Hematopoietic multipotent progenitor cell (in vitro differentiated cells): ENCODE measurements around the gene LCP2. TPM values are rescaled to one million over a fixed set of nuclear protein-coding genes. Genes with fewer than 3 reads are reported as not detected.

ENCODE experiments used
- DNase-seq, 3 donors: peaks; one replicate each; pipeline ENCODE4 v3.0.0-alpha.2; 2011 to 2015; ENCODE audit warnings: low read depth in 2 of 3, low spot score in 2 of 3
- total RNA-seq: library from RNA; depleted of rRNA; stranded (reverse); fragments of >200 nt; gene quantifications from one replicate; pipeline ENCODE4 v1.2.3, GENCODE V29; 2012

Gene LCP2
- total RNA-seq, 1 donor: 70.8 TPM

DNA sequence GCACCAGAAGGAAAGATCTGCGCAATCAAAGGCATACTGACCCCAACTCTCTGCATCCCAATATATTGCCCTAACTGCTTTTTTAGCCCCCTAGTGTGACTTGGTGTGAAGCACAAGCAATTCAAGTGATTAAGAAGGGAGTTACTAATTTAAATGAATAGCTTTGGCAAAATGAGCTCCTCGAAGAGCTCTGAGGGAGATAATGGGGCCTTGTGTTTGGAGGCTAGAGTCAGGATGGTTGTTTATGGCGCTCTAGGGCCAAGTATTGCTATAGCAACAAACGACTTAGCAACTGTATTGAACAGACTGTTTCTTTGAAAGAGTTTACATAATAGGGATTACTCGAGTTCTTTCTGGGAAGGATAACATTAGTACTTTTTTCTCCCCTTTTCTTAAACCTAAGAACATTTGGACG is 76.2 kb downstream of the LCP2 start:
- no peak for DNase-seq

DNA sequence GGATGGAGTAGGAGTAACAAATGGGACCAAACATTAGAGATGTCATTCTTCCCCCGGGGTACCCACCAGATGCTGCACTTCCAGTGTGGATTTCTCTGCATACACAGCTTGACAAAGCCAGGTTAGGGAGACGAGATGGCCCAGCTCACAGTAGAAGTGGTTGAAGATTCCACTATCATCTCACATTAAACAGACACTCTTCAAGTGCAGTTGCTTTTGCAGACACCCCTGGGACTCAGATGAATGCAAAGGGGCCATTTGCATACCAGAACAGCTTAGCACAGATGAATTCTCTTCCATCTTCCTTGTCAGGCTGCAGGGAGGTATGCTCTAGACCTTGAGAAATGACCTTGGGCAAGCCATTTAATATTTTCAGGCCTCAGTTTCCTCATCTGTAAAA is 77.4 kb downstream of the LCP2 start:
- no peak for DNase-seq

GRCh38 chr5:170219615-170220014 is 78.0 kb downstream of the LCP2 start:
- peak in 2 of 3 donors; percentile 32 to 46 for DNase-seq

DNA sequence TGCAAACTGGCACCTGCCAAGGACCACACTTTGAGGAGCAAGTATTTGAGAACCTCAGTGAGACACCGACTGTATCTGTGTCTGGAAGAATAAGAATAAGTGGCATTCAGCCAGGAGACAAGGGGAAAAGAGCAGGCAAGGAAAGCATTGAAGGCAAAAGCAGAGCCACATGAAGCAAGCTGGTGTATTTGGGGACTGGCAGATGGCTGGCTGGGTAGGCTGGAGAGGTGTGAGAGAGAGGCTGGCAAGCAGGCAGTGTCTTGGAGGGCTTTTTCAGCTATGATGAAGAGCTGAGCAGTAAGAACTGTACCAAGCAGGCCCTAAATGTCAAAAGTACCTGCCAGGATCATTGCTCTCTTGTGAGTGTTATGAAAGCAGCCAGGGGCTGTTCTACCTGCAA is 78.9 kb downstream of the LCP2 start:
- DNase-seq: no peak

DNA sequence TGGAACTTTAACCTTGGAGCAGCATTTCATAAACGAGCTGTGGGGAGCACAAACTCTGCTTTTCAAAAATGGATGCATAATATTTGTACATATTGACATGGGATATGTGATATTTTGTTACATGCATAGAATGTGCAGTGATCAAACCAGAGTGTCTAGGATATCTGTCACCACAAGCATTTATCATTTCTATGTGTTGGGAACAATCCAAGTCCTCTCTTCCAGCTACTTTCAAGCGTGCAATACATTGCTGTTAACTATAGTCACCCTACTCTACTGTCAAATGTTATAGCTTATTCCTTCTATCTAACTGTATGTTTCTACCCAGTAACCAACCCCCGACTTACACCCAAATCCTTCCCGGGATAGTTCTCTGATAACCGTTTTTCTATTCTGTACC is 79.7 kb downstream of the LCP2 start:
- no peak for DNase-seq

GRCh38 chr5:170216257-170216864 is 81.2 kb downstream of the LCP2 start:
- peak in 2 of 3 donors; percentile 61 to 79 for DNase-seq

DNA sequence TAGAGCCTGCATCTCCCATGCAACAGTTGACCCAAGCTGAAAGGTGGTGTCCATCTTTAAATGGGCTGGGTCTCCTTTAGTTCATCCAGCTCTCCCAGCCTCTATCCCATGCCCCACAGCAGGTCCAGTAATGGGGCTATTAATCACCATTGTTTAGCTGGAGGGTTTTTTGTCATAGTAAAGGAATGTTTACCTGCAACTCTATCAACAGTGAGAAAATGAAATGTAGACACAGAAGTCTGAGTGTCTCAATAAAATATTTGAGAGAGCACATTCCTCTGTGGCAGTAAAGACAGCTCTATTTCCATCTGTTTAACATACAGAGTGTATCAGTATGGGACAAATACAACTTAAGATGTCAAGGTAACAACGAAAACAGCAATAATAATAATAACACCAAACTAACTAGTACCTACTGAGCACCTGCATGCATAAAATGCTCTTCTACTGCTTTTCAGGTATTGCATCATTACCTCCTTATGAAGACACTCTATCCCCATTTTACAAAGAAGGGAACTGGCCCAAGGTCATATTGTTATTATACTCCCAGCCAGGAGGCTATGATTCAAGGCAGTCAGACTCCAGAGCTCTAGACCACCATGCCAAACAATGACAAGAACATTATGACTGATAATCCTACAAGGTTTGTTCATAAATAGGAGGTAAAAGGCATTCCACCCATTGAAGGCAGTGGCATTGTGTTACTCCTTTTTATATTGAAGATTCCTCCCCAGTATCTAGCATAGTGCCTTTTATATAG is 85.8 kb downstream of the LCP2 start:
- DNase-seq: no peak

GRCh38 chr5:170206958-170207357 is 90.6 kb downstream of the LCP2 start:
- no peak for DNase-seq

DNA sequence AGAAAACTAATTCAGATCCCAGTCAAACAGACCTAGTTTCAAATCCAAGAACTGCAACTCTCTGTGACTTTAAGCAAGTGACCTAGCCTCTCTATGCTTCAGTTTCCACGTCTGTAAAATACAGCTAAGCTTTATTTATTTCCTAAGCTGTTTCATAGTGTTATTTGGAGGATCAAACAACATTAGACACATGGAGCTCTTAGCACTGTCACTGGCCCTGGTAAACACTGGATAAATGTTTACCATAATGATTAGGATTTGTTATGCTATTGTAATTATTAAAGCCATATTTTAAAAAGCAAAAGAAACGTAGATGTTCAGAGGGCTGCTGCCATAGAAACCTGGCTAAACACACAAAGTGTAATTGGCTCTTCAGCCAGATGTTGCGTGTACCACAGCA is 91.4 kb downstream of the LCP2 start:
- no peak for DNase-seq

DNA sequence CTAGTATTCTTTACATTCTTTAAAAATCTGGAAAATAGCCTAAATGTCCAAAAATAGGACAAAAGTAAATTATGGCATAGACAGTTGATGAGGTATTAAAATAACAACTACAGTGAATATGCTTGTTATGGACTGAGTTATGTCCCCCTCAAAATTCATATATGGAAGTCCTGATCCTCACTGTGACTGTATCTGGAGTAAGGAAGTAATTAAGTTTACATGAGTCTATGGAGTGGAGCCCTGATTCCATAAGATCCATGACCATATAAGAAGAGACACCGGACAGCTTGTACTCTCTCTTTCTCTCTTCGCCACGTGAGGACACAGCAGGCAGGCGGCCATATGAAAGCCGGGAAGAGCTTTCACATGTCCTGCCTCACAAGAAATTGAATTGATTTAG is 93.4 kb downstream of the LCP2 start:
- DNase-seq: no peak

DNA sequence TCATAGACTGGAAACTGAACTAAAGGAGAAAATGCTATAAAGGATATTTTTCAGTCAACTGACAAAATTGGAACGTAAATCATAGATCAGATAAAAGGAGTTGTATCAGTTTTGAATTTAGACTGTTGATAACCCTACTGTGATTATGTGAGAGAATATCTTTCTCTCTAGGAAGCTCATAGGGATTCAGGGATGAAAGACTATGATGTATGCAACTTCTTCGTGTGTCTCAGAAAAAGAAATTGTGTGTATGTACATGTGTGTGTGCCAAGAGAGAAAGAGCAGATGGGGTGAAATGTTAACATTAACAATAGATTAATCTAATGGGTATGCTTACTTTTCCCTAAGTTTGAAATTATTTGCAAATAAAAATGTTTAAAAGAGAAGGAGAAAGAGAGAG is 95.5 kb downstream of the LCP2 start:
- no peak for DNase-seq

DNA sequence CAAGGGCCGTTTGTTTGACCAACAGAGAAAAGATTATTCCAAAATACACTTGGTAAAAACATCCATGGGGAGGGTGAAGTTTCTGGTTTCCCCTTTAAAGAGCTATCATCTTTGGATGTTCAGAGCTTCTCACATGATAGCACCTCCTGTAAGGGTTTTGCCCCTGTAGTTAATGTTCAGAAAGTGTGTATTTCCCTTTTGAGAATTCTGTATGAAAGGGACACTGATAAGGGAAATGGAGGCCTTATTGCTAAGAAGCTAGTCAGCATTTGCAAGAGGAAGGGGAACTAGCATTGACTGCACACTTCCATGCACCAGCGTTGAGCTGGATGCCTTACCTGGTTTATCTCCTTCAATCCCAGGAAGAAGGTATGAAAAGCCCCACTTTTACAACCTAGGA is 96.3 kb downstream of the LCP2 start:
- DNase-seq: no peak

DNA sequence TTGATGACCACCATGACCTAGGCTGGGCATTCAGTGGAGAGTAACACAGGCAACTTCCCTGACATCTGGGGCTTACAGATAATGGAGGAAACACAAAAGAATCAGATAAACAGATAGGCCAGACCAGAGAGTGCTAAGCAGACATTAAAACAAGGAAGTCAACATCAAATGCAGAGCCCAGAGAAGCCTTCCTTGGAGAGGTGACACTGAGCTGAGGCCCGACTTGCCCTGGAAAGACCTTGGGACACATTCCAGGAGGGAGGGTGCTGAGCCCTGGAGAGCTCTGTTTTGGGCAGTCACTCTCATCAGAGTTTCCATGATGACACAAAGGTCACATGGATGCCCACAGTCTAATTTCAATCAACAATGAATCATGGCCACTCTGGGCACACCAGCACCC is 96.7 kb downstream of the LCP2 start:
- peak in 1 of 3 donors; percentile 31 for DNase-seq

Other genes with a start within 250 kb of the LCP2 start
- not detected for gene FOXI1, start 191.9 kb downstream of the LCP2 start, total RNA-seq
- gene C5orf58, start 64.8 kb downstream of the LCP2 start, total RNA-seq: under 0.01 TPM
- gene KCNMB1, start 91.6 kb upstream of the LCP2 start, total RNA-seq: 0.27 TPM
- gene KCNIP1, start 206.2 kb upstream of the LCP2 start, total RNA-seq: under 0.01 TPM